HepG2 (cell line): ENCODE measurements around the gene TRIM2. TPM values are rescaled to one million over a fixed set of nuclear protein-coding genes. Genes with fewer than 3 reads are reported as not detected.

ENCODE experiments used
- ATAC-seq: fragments of 200-7000 bp; cut with Tn5 transposase; 3 replicates; pipeline ENCODE4 v1.9.1; 2020; ENCODE audit warnings: mild to moderate bottlenecking, moderate library complexity
- BruUV-seq: library from RNA; stranded (reverse); fragments of 400-500 nt; replicated peaks from 2 replicates; lab custom pipeline; 2021; lab: Mats Ljungman, UMichigan
- CTCF ChIA-PET: fragments of 300-600 bp; formaldehyde crosslinking; extraction: SDS; loops from one replicate; lab custom pipeline; 2021; ENCODE audit warnings: low total read pairs, inconsistent platforms, low intra/inter-chr PET ratio; lab: Yijun Ruan, JAX
- POLR2A ChIA-PET: fragments of 350-600 bp; sonication (Branson Sonifier 250); formaldehyde crosslinking; loops from one replicate; lab custom pipeline; 2020; ENCODE audit warnings: antibody characterized with exemption, inconsistent platforms; lab: Yijun Ruan, JAX
- DNase-seq: peaks from one replicate; pipeline ENCODE4 v3.0.0-alpha.2; 2015; ENCODE audit warnings: low spot score
- FAIRE-seq: peaks from 3 replicates; lab custom pipeline; 2011; peaks lifted over from hg19 to GRCh38; lab: Jason Lieb, UNC
- H2AFZ ChIP-seq: one replicate; pipeline ENCODE4 v1.6.1; 2011; ENCODE audit warnings: low read length, inconsistent platforms
- H3K27ac ChIP-seq: fragments of 300-600 bp; 3 replicates; pipeline ENCODE4 v1.8.0; 2011; ENCODE audit warnings: mixed run types, mild to moderate bottlenecking, mixed read lengths, low read length, inconsistent platforms; ENCODE audit not compliant: insufficient read depth; ENCODE audit errors: extremely low read length
- H3K27me3 ChIP-seq, 2 experiments: fragments of 200-600 bp in 1 of 2; 2 replicates in 1 of 2; 3 replicates in 1 of 2; pipeline versions ENCODE4 v1.6.0 to v1.8.0; 2011; ENCODE audit warnings: low read length in 2 of 2, mild to moderate bottlenecking in 2 of 2, moderate library complexity in 2 of 2, inconsistent platforms in 1 of 2; ENCODE audit not compliant: insufficient read depth in 2 of 2, control insufficient read depth in 1 of 2
- H3K36me3 ChIP-seq, 2 experiments: fragments of 200-600 bp in 1 of 2; replicated peaks in 1 of 2; 2 replicates in 1 of 2; 3 replicates in 1 of 2; pipeline versions ENCODE4 v1.5.1 to v1.8.0; 2011; ENCODE audit warnings: low read length in 2 of 2, inconsistent platforms in 1 of 2; ENCODE audit not compliant: insufficient read depth in 2 of 2, control insufficient read depth in 1 of 2
- H3K4me1 ChIP-seq: 2 replicates; pipeline ENCODE4 v1.5.1; 2012; ENCODE audit warnings: low read length, inconsistent platforms; ENCODE audit not compliant: insufficient read depth
- H3K4me2 ChIP-seq: 2 replicates; pipeline ENCODE4 v1.6.0; 2011; ENCODE audit warnings: low read depth, low read length, inconsistent platforms
- H3K4me3 ChIP-seq, 3 experiments: fragments of 200-600 bp in 1 of 3; sonication (generic), shearing (Covaris generic) in 1 of 3; replicated peaks in 1 of 3; 2 replicates each; pipeline ENCODE4 v1.5.1; 2011 to 2016; ENCODE audit warnings: low read length in 3 of 3, inconsistent platforms in 2 of 3, low read depth in 2 of 3, mild to moderate bottlenecking in 2 of 3, control low read depth in 1 of 3, mixed read lengths in 1 of 3; ENCODE audit not compliant: insufficient read depth in 1 of 3
- H3K79me2 ChIP-seq: one replicate; pipeline ENCODE4 v1.6.1; 2011; ENCODE audit warnings: low read length, inconsistent platforms; ENCODE audit not compliant: insufficient read depth
- H3K9ac ChIP-seq: 2 replicates; pipeline ENCODE4 v1.6.0; 2011; ENCODE audit warnings: mild to moderate bottlenecking, low read depth, low read length, inconsistent platforms; ENCODE audit not compliant: insufficient read depth
- H3K9me3 ChIP-seq: 2 replicates; pipeline ENCODE4 v1.5.1; 2012; ENCODE audit warnings: mild to moderate bottlenecking, low read length
- H4K20me1 ChIP-seq: 2 replicates; pipeline ENCODE4 v1.6.0; 2011; ENCODE audit warnings: inconsistent platforms, mild to moderate bottlenecking, low read length, moderate library complexity; ENCODE audit not compliant: insufficient read depth
- ARNT2 ChIP-seq: sonication (generic); formaldehyde crosslinking; IDR thresholded peaks from 2 replicates; pipeline ENCODE4 v1.8.0; 2022; ENCODE audit warnings: mild to moderate bottlenecking, low read depth, missing genetic modification reagents, moderate library complexity
- CAMTA2 ChIP-seq: sonication (generic); formaldehyde crosslinking; IDR thresholded peaks from 2 replicates; pipeline ENCODE4 v1.4.0; 2020; ENCODE audit warnings: mild to moderate bottlenecking, missing genetic modification reagents, borderline replicate concordance
- GABPB1 ChIP-seq: IDR thresholded peaks from 2 replicates; pipeline ENCODE4 v1.6.1; 2016; ENCODE audit warnings: mild to moderate bottlenecking, missing genetic modification reagents, moderate library complexity, missing compliant biosample characterization
- NFKB2 ChIP-seq: sonication (generic); formaldehyde crosslinking; IDR thresholded peaks from 2 replicates; pipeline ENCODE4 v1.4.0; 2020; ENCODE audit warnings: missing genetic modification reagents, borderline replicate concordance
- NFYC ChIP-seq: IDR thresholded peaks from 2 replicates; pipeline ENCODE4 v1.6.1; 2016; ENCODE audit warnings: missing genetic modification reagents, missing compliant biosample characterization
- PITX1 ChIP-seq: sonication (generic); formaldehyde crosslinking; IDR thresholded peaks from 2 replicates; pipeline ENCODE4 v1.5.1; 2020; ENCODE audit warnings: mild to moderate bottlenecking, missing genetic modification reagents
- PREB ChIP-seq: sonication (generic); formaldehyde crosslinking; IDR thresholded peaks from 2 replicates; pipeline ENCODE4 v1.4.0; 2020; ENCODE audit warnings: missing genetic modification reagents
- TOPORS ChIP-seq: sonication (generic); formaldehyde crosslinking; IDR thresholded peaks from 2 replicates; pipeline ENCODE4 v1.8.0; 2023; ENCODE audit warnings: mild to moderate bottlenecking, missing genetic modification reagents
- ZHX2 ChIP-seq, 2 experiments: sonication (generic) in 1 of 2; formaldehyde crosslinking in 1 of 2; IDR thresholded peaks; 2 replicates each; pipeline versions ENCODE4 v1.6.1 to v1.9.0; 2014 to 2022; ENCODE audit warnings: antibody characterized with exemption in 1 of 2, borderline replicate concordance in 1 of 2, inconsistent platforms in 1 of 2, low read depth in 1 of 2, missing genetic modification reagents in 1 of 2
- ZNF296 ChIP-seq: sonication (generic); formaldehyde crosslinking; conservative IDR thresholded peaks from 2 replicates; pipeline ENCODE4 v1.5.0; 2020; ENCODE audit warnings: mild to moderate bottlenecking, missing genetic modification reagents
- ZNF431 ChIP-seq: sonication (generic); formaldehyde crosslinking; IDR thresholded peaks from 2 replicates; pipeline ENCODE4 v1.9.0; 2022; ENCODE audit warnings: missing genetic modification reagents, low read depth, mild to moderate bottlenecking, borderline replicate concordance
- ZNF432 ChIP-seq: sonication (generic); formaldehyde crosslinking; IDR thresholded peaks from 2 replicates; pipeline ENCODE4 v1.5.0; 2020; ENCODE audit warnings: missing genetic modification reagents, mild to moderate bottlenecking, borderline replicate concordance
- ZNF451 ChIP-seq: sonication (generic); formaldehyde crosslinking; IDR thresholded peaks from 2 replicates; pipeline ENCODE4 v1.5.0; 2020; ENCODE audit warnings: mild to moderate bottlenecking, missing genetic modification reagents
- ZNF724P ChIP-seq: sonication (generic); formaldehyde crosslinking; IDR thresholded peaks from 2 replicates; pipeline ENCODE4 v1.8.0; 2022; ENCODE audit warnings: missing genetic modification reagents, borderline replicate concordance
- whole genome bisulfite sequencing: methylation state at CpG from one replicate; pipeline ENCODE4 v1.1.6; 2017; ENCODE audit warnings: low lambda C conversion rate; 5-methylcytosine and 5-hydroxymethylcytosine counted together
- in situ Hi-C: cut with HindIII; loops from 2 replicates; pipeline ENCODE4 v1.10.0; 2017; ENCODE audit warnings: low pct_unique_long_range_greater_than_20kb; ENCODE audit not compliant: extremely low pct_ligation_motif_present
- intact Hi-C: fragments of 100-400 bp; cut with micrococcal nuclease; formaldehyde crosslinking; loops from one replicate; pipeline ENCODE4 v1.10.0; 2022; ENCODE audit not compliant: unreplicated experiment
- polyA plus RNA-seq, 8 experiments: library from polyadenylated mRNA; depleted of rRNA in 3 of 8; stranded (reverse) in 7 of 8; unstranded in 1 of 8; fragments of >200 nt; fragmentation: Illumina TruSeq in 4 of 8; extraction: Trizol in 4 of 8; gene quantifications; 2 replicates each; pipeline versions ENCODE4 v1.2.1 to v1.2.3, GENCODE V29; 2011 to 2016; ENCODE audit warnings: low read depth in 4 of 8, missing spikeins in 1 of 8, mixed read lengths in 1 of 8; ENCODE audit not compliant: insufficient read depth in 1 of 8
- total RNA-seq, 5 experiments: library from RNA; depleted of rRNA; stranded (reverse); fragments of >200 nt; fragmentation: Illumina TruSeq; extraction: Trizol; gene quantifications; 2 replicates each; pipeline ENCODE4 v1.2.3, GENCODE V29; 2016; ENCODE audit warnings: low read depth in 1 of 5
- TF ChIP-seq, protein P1 (sequence below): sonication (generic); formaldehyde crosslinking; IDR thresholded peaks from 2 replicates; pipeline ENCODE4 v1.4.0; 2020; ENCODE audit warnings: missing genetic modification reagents
- TF ChIP-seq, protein P2 (sequence below): sonication (generic); formaldehyde crosslinking; IDR thresholded peaks from 2 replicates; pipeline ENCODE4 v1.5.0; 2020; ENCODE audit warnings: missing genetic modification reagents

The TRIM2 gene
- total and polyA plus RNA-seq, 2 of the 13 experiments (the other 11 are each of a cell fraction or from before 2014, with no cell fraction given) = 2.1 to 4.2 TPM

DNA sequence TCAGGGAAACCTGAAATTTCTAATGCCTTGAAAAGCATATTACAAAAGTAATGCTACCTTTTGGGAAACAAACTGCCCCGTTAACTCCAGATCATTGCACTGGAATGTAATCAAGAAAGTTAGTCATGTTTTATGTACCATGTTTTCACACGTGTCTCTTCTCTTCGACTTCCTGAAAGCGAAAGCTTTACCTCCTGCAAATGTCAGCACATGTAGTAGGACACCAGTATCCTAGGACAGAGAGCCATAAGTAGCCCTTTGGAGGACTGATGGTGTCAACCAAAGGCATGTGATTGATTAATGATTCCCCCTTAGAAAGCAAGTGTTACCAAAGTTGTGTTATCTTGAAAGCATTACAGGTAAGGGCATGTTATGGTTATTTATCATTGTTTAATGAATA lies 131.4 kb downstream of the TRIM2 start:
- H4K20me1 ChIP-seq = no peaks in the 10 kb centered on the region
- H3K27me3 ChIP-seq = no peaks in the 10 kb centered on the region
- DNase-seq (no peak), ATAC-seq (no peak), FAIRE-seq (no peak)
- CTCF ChIA-PET = no interaction called here
- intact Hi-C loops = no loop called here
- no peak overlapping the region for H3K27ac ChIP-seq
- no peak overlapping the region for H2AFZ ChIP-seq
- in situ Hi-C loops = no loop called here
- no peaks in the 10 kb centered on the region for H3K79me2 ChIP-seq
- H3K36me3 ChIP-seq = no peaks in the 10 kb centered on the region
- POLR2A ChIA-PET = no interaction called here
- H3K4me2 ChIP-seq = no peak overlapping the region
- H3K4me1 ChIP-seq = no peaks in the 10 kb centered on the region
- no peak overlapping the region for H3K9ac ChIP-seq
- H3K4me3 ChIP-seq = no peak overlapping the region
- WGBS = 89% methylated on average over 4 of the region's 4 CpGs
- no TSS peak for BruUV-seq
- H3K9me3 ChIP-seq = no peaks in the 10 kb centered on the region
- no peak for TF ChIP-seq ARNT2 (CRISPR knock-in tag)
- TF ChIP-seq, protein P1, sequence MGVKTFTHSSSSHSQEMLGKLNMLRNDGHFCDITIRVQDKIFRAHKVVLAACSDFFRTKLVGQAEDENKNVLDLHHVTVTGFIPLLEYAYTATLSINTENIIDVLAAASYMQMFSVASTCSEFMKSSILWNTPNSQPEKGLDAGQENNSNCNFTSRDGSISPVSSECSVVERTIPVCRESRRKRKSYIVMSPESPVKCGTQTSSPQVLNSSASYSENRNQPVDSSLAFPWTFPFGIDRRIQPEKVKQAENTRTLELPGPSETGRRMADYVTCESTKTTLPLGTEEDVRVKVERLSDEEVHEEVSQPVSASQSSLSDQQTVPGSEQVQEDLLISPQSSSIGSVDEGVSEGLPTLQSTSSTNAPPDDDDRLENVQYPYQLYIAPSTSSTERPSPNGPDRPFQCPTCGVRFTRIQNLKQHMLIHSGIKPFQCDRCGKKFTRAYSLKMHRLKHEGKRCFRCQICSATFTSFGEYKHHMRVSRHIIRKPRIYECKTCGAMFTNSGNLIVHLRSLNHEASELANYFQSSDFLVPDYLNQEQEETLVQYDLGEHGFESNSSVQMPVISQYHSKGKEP (CRISPR knock-in tag) = no peak
- TF ChIP-seq NFKB2 = no peak
- no peak for TF ChIP-seq CAMTA2
- no peak for TF ChIP-seq ZNF296
- TF ChIP-seq, protein P2, sequence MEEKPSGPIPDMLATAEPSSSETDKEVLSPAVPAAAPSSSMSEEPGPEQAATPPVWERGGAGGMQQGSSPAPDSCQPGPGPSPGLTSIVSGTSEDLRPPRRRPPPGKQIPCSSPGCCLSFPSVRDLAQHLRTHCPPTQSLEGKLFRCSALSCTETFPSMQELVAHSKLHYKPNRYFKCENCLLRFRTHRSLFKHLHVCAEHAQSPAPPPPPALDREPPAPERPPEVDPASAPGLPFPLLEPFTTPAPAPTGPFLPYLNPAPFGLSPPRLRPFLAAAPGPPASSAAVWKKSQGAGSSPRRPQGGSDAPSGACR = no peak
- no peak for TF ChIP-seq ZNF451
- TF ChIP-seq NFYC (CRISPR knock-in tag) = no peak
- TF ChIP-seq GABPB1 (CRISPR knock-in tag) = no peak
- no peak for TF ChIP-seq ZNF431
- no peak for TF ChIP-seq TOPORS
- TF ChIP-seq PITX1 = no peak
- no peak for TF ChIP-seq PREB (CRISPR knock-in tag)
- no peak for TF ChIP-seq ZNF724P (CRISPR knock-in tag)
- TF ChIP-seq ZNF432 (CRISPR knock-in tag) = no peak
- TF ChIP-seq ZHX2 (IDR thresholded peaks at IDR 0.05; ENCODE audit: low read depth) = no peak
- no peak for TF ChIP-seq ZHX2 (CRISPR knock-in tag; IDR thresholded peaks at IDR 0.05; ENCODE audit: borderline replicate concordance)
